A673 (cell line): ENCODE data around the gene LAMA2. TPM values are rescaled to one million over a fixed set of nuclear protein-coding genes. Genes with fewer than 3 reads are reported as not detected.

ENCODE experiments used
- BruUV-seq: library from RNA; stranded (reverse); fragments of 400-500 nt; replicated peaks from 2 replicates; lab custom pipeline; 2021; lab: Mats Ljungman, UMichigan
- CTCF ChIA-PET: fragments of 300-600 bp; sonication (Branson Sonifier 250); formaldehyde crosslinking; loops from one replicate; lab custom pipeline; 2022; ENCODE audit warnings: antibody characterized with exemption; lab: Charles Lee
- POLR2A ChIA-PET: fragments of 300-600 bp; sonication (Branson Sonifier 250); formaldehyde crosslinking; loops from one replicate; lab custom pipeline; 2022; ENCODE audit warnings: antibody characterized with exemption; ENCODE audit not compliant: low non-redundant PET; lab: Charles Lee
- DNase-seq: peaks from one replicate; pipeline ENCODE4 v3.0.0-alpha.2; 2015; ENCODE audit warnings: low spot score
- H3K27ac ChIP-seq: fragments of 200-600 bp; sonication (generic); 2 replicates; pipeline ENCODE4 v1.5.1; 2016; ENCODE audit warnings: mixed run types, low read depth, mild to moderate bottlenecking, mixed read lengths, antibody characterized with exemption, low read length; ENCODE audit not compliant: poor library complexity, severe bottlenecking
- H3K27me3 ChIP-seq: fragments of 200-600 bp; sonication (generic); replicated peaks from 2 replicates; pipeline ENCODE4 v1.6.1; 2017; ENCODE audit warnings: mixed run types, low read depth, mild to moderate bottlenecking, mixed read lengths, antibody characterized with exemption, low read length; ENCODE audit not compliant: insufficient read depth, poor library complexity
- H3K36me3 ChIP-seq: fragments of 200-600 bp; sonication (generic); 2 replicates; pipeline ENCODE4 v1.6.1; 2016; ENCODE audit warnings: mixed run types, mild to moderate bottlenecking, mixed read lengths, antibody characterized with exemption, low read length; ENCODE audit not compliant: insufficient read depth, poor library complexity, severe bottlenecking
- H3K4me1 ChIP-seq: fragments of 200-600 bp; sonication (generic); 2 replicates; pipeline ENCODE4 v1.6.1; 2017; ENCODE audit warnings: mixed run types, mild to moderate bottlenecking, mixed read lengths, antibody characterized with exemption, low read length; ENCODE audit not compliant: insufficient read depth, poor library complexity, severe bottlenecking
- H3K4me3 ChIP-seq: fragments of 200-600 bp; sonication (generic); 2 replicates; pipeline ENCODE4 v1.5.1; 2016; ENCODE audit warnings: low read depth, mixed run types, mild to moderate bottlenecking, mixed read lengths, low read length; ENCODE audit not compliant: poor library complexity, severe bottlenecking
- H3K9me3 ChIP-seq: fragments of 200-600 bp; sonication (generic); 2 replicates; pipeline ENCODE4 v1.6.1; 2016; ENCODE audit warnings: mixed run types, low read depth, mild to moderate bottlenecking, mixed read lengths, antibody characterized with exemption, low read length; ENCODE audit not compliant: poor library complexity, severe bottlenecking
- CTCF ChIP-seq: fragments of 300-800, 200-600 bp; sonication (generic); conservative IDR thresholded peaks from 2 replicates; pipeline ENCODE4 v1.5.1; 2017; ENCODE audit warnings: low read depth, mild to moderate bottlenecking, antibody characterized with exemption, low read length, moderate library complexity, mixed read lengths
- EZH2 ChIP-seq: fragments of 200-600 bp; sonication (generic); IDR thresholded peaks from 2 replicates; pipeline ENCODE4 v1.6.1; 2017; ENCODE audit warnings: borderline replicate concordance, low read depth, mild to moderate bottlenecking, mixed read lengths, antibody characterized with exemption, low read length; ENCODE audit not compliant: poor library complexity, severe bottlenecking
- intact Hi-C: fragments of 100-400 bp; cut with micrococcal nuclease; formaldehyde crosslinking; loops from one replicate; pipeline ENCODE4 v1.10.0; 2022; ENCODE audit not compliant: unreplicated experiment
- total RNA-seq: library from RNA; stranded (reverse); gene quantifications from 2 replicates; pipeline ENCODE4 v1.2.3, GENCODE V29; 2021

LAMA2 gene
- total RNA-seq, 1 experiment from 2014 or later = 2.2 TPM

GRCh38 chr6:129264480-129265045 is 381.6 kb downstream of the LAMA2 start:
- POLR2A ChIA-PET = no interaction called here
- intact Hi-C loops = loop anchor here (5.0 kb wide), 1 partner anchor 108 kb away; no protein-coding TSS in a partner anchor
- TF ChIP-seq CTCF = no peak
- TF ChIP-seq EZH2 = no peak

GRCh38 chr6:129267028-129267427 is 384.1 kb downstream of the LAMA2 start:
- DNase-seq = no peak
- POLR2A ChIA-PET = interaction anchor here (0.5 kb wide), 1 partner anchor 54 kb away, joined by 5 read pairs; no protein-coding TSS in a partner anchor
- CTCF ChIA-PET = no interaction called here
- Histone ChIP-seq H3K9me3 (no peaks in the 10 kb centered on the region), H3K4me3 (no peak overlapping the region), H3K27ac (no peak overlapping the region), H3K4me1 (peaks cover 7% of the 10 kb centered on the region), H3K27me3 (no peaks in the 10 kb centered on the region), H3K36me3 (no peaks in the 10 kb centered on the region)
- no TSS peak for BruUV-seq
- TF ChIP-seq EZH2 (no peak), CTCF (no peak)
- intact Hi-C loops = no loop called here

More at GRCh38 chr6:129264480-129265045, 381.6 kb downstream of the LAMA2 start:
- Histone ChIP-seq H3K27me3 (no peaks in the 10 kb centered on the region), H3K4me3 (no peak overlapping the region), H3K27ac (no peak overlapping the region), H3K4me1 (peaks cover 21% of the 10 kb centered on the region), H3K36me3 (no peaks in the 10 kb centered on the region), H3K9me3 (no peaks in the 10 kb centered on the region)
- no peak for DNase-seq
- BruUV-seq = no TSS peak
- CTCF ChIA-PET = no interaction called here

GRCh38 chr6:129269076-129269475 is 386.1 kb downstream of the LAMA2 start:
- CTCF ChIA-PET = no interaction called here
- no peak for DNase-seq
- intact Hi-C loops = no loop called here
- H3K27ac ChIP-seq = no peak overlapping the region
- H3K27me3 ChIP-seq = no peaks in the 10 kb centered on the region
- no TSS peak for BruUV-seq
- no peaks in the 10 kb centered on the region for H3K4me1 ChIP-seq
- no peaks in the 10 kb centered on the region for H3K9me3 ChIP-seq
- no peaks in the 10 kb centered on the region for H3K36me3 ChIP-seq
- TF ChIP-seq EZH2 (no peak), CTCF (no peak)
- POLR2A ChIA-PET = no interaction called here
- no peak overlapping the region for H3K4me3 ChIP-seq
